NCI-H2196 (cell line): ENCODE data around the gene GMEB1.
"Not testable (repeated sequence)": the region's sequence is repeated elsewhere in the genome, so short reads cannot be mapped to it uniquely, and the experiment has no call there.

Source experiments
- DNase-seq: peaks from one replicate; lab custom pipeline; 2025; ENCODE audit not compliant: unreplicated experiment; lab: John Stamatoyannopoulos, UW

Gene GMEB1

DNA sequence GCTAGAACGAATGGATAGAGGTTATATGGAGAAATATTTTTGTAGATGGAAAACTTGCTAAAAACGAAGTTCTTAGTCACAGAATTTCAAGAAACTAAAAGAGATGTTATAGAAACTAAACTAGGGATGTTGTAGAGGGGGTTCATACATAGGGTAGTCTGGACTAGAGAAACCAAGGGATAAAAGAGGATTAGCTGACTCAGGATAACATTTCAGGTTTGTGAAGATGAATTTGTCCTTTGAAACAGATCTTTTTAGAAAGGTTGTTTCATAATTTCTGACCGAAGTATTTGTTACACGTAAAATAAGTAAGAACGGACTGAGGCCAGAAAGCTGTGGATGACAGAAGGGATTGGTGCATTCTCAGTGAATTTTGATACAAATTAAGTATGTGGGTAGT lies 81.7 kb downstream of the GMEB1 start:
- DNase-seq = no peak

- not testable (repeated sequence) for DNase-seq
Observed at GRCh38 chr1:28750771-28751294, 82.2 kb downstream of the GMEB1 start.

DNA sequence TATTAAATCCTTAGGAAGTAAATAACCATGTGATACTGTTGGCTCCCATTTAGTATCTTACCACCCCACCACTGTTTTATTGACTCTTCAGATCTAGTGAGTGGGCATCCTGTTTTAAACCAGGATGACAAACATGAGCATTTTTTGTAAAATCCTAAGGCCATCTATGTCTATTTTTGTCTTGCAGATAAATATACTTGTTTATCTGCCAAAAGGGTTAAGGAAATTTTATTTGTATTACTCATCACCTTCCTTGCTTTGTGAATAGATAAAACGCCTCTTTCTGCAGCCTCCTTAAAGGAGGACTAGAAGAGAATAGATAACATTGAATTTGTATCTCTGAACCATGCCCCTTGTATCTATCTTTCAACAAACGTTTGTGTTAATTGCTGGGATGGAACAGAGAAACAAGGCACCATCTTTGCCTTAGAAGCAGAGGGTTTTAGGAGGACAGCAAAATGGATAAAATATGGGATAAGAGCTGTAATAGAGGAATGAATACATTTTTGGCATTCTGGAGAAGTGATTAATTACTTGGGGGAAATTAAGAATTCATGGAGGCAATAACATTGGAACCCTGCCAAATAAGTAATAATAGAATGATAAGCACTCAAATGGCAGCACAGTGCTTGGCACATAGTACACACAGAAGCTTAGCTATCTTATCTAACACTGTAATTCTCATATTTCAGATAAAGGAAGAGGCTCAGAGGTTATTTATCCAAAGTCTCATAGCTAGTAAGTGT lies 82.9 kb downstream of the GMEB1 start:
- no peak for DNase-seq

GRCh38 chr1:28755701-28756100 lies 87.1 kb downstream of the GMEB1 start:
- DNase-seq = no peak

DNA sequence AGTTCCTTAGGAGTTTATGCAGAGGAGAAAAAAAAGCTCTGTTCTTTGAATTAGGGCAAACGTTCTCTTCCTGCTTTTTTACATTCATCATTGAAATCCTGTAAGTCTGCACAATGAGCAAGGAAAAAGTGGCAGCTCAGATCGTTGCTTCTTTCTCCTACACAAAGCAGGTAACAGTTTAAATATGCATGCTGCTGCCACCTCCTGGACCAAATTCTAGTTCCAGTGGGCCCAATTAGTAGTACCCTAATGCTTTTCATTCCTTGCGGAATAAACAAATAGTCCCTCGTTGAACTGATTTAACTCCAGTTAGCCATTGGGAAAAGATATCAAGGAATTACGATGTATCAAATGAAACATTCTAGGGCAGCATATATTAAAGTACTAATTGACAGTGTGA lies 88.3 kb downstream of the GMEB1 start:
- DNase-seq = no peak

DNA sequence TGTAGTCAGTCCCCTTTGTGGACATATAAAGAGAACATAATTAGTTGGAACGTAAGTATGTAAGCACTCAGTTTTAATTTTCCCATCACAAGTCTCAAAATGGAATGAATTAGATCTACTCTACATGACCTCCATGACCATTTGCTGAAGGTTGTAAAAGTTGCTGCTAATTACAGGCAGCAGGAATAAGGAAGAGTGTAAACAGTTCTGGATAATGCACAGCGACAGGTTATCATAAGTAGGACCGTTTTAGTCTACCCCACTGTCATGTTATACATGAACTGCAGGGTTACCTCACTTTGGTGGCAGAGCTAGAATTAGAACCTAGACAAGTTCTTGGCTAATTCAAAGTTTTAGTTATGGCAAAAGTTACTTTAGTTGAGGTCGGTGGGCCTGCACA lies 89.8 kb downstream of the GMEB1 start:
- no peak for DNase-seq

DNA sequence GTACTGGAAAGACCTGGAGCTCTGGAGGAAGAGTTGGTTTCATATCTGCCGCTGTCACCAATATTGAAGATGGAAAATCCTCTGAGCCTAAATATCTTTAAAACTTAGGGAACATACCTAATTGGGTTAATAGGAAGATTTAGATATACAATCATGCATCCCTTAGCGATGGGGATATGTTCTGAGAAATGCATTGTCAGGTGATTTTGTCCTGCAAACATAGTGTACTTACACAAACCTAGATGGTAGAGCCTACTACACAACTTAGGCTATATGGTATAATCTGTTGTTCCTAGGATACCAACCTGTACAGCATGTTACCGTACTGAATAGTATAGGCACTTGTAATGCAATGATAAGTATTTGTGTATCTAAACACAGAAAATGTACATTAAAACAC lies 90.7 kb downstream of the GMEB1 start:
- DNase-seq = no peak

GRCh38 chr1:28761189-28761588 lies 92.6 kb downstream of the GMEB1 start:
- no peak for DNase-seq

DNA sequence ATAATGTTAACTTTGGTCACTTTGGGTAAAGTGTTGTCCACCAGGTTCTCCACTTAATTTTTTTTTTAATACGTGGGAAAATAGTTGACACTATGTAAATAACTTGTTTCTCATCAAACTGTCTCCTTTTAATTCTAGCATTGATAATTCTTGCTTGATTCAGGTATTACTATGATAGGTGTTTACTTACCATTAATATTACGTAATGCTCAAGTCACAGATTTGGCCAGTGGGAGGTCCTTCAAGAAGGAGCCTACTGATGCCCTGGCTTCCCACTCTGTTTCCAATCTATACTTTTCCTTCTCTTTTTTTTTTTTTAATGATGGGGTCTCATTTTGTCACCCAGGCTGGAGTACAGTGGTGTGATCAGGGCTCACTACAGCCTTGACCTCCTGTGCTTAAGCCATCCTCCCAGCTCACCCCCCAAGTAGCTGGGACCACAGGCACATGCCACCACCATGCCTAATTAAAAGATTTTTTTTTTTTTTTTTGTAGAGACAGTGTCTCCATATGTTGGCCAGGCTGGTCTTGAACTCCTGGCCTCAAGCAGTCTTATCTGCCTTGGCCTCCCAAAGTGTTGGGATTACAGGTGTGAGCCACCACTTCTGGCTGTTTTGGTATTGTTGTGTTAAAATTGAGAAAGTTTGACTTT lies 98.1 kb downstream of the GMEB1 start:
- no peak for DNase-seq
